ENCODE data around the gene ADRA1B.

ADRA1B gene

DNA sequence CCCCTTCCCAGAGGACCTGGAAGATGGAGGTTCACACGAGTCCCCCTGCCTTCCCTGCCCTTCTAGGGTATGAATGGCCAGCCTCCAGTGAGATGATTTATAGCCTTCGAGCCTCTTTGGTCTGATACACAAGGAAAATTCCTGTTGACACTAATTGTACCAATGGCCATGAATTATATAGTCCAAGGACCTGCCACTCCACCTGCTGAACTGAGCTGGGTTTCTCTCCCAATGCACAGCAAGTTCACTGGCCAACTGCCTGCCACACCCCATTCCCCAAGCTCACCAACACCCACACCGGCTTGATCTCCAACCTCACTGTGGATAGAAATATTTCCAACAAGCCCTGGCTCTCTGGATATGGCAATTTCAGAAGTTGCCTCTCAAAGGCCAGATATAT is 9.3 kb upstream of the ADRA1B start:
- TF ChIP-seq, protein P1, sequence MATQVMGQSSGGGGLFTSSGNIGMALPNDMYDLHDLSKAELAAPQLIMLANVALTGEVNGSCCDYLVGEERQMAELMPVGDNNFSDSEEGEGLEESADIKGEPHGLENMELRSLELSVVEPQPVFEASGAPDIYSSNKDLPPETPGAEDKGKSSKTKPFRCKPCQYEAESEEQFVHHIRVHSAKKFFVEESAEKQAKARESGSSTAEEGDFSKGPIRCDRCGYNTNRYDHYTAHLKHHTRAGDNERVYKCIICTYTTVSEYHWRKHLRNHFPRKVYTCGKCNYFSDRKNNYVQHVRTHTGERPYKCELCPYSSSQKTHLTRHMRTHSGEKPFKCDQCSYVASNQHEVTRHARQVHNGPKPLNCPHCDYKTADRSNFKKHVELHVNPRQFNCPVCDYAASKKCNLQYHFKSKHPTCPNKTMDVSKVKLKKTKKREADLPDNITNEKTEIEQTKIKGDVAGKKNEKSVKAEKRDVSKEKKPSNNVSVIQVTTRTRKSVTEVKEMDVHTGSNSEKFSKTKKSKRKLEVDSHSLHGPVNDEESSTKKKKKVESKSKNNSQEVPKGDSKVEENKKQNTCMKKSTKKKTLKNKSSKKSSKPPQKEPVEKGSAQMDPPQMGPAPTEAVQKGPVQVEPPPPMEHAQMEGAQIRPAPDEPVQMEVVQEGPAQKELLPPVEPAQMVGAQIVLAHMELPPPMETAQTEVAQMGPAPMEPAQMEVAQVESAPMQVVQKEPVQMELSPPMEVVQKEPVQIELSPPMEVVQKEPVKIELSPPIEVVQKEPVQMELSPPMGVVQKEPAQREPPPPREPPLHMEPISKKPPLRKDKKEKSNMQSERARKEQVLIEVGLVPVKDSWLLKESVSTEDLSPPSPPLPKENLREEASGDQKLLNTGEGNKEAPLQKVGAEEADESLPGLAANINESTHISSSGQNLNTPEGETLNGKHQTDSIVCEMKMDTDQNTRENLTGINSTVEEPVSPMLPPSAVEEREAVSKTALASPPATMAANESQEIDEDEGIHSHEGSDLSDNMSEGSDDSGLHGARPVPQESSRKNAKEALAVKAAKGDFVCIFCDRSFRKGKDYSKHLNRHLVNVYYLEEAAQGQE (IDR thresholded peaks at IDR 0.05; ENCODE audit: insufficient replicate concordance, low read depth): no peak
- no peak for TF ChIP-seq POLR2AphosphoS5 (IDR thresholded peaks at IDR 0.05; ENCODE audit: low read depth)
- Histone ChIP-seq H3K27me3 (ENCODE audit: insufficient read depth, poor library complexity, severe bottlenecking) (peaks cover 4% of the 10 kb centered on the region), H3K27ac (replicated peaks) (no peak overlapping the region), H3K4me3 (replicated peaks; ENCODE audit: insufficient read depth, low read length) (no peak overlapping the region)
- DNase-seq (ENCODE audit: low read depth in 1 of 2, low spot score in 1 of 2): no peak

DNA sequence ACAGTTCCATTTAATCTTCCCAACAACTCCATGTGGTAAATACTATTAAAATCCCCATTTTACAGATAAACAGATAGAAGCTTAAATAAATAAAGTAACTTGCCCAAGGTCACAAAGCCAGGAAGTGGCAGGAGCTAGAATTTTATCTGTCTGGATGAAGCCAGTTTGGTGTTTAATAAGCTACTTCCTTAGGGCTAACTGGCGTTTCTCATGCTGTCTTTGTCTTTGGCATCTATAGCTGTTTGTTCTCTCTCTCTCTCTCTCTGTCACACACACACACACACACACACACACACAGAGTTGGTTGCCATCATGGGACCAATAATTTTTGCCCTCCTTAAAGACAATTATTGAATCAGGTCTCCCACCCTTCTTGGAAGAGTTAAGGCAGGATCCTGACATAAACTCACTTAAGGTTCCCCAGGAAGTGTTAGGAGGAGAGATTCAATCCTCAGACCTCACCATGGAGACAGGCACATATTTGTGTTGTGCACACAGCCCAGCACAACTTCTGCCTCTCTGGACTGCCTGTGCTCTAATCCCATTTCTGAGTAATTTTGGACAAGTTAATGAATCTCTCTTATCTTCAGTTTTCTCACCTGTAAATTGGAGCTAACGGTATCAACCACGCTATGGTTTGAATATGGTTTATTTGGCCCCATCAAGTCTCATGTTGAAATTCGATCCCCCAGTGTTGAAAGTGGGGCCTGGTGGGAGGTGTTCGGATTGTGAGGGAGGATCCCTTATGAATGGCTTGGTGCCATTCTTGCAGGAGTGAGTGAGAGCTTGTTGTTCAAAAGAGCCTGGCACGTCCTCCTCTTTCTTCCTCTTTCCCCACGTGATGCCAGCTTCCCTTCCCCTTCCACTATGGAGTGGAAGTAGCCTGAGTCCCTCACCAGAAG is 8.3 kb upstream of the ADRA1B start:
- H3K27ac ChIP-seq (replicated peaks): no peak overlapping the region

DNA sequence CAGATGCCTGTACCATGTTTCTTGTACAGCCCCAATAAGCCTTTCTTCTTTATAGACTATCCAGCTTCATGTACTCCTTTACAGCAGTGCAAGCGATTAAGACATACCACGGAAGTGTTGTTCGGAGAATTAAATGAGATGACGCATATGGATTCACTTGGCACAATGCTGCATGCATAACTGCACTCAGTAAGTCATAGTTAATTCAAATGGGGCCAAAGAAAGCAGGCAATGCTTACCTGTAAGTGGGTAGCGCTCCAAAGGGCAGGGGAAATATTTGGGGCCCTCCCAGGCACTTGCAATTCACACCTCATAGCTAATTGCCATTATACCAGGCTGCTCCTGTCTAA is 7.7 kb upstream of the ADRA1B start:
- no peak for TF ChIP-seq SPI1 (IDR thresholded peaks at IDR 0.05; ENCODE audit: borderline replicate concordance, low read depth)
- TF ChIP-seq, protein P1 (IDR thresholded peaks at IDR 0.05; ENCODE audit: insufficient replicate concordance, low read depth): no peak
- no peak for TF ChIP-seq POLR2AphosphoS5 (IDR thresholded peaks at IDR 0.05; ENCODE audit: low read depth)
- no peak for TF ChIP-seq GABPA (IDR thresholded peaks at IDR 0.05; ENCODE audit: low read depth)
- TF ChIP-seq, protein P2, sequence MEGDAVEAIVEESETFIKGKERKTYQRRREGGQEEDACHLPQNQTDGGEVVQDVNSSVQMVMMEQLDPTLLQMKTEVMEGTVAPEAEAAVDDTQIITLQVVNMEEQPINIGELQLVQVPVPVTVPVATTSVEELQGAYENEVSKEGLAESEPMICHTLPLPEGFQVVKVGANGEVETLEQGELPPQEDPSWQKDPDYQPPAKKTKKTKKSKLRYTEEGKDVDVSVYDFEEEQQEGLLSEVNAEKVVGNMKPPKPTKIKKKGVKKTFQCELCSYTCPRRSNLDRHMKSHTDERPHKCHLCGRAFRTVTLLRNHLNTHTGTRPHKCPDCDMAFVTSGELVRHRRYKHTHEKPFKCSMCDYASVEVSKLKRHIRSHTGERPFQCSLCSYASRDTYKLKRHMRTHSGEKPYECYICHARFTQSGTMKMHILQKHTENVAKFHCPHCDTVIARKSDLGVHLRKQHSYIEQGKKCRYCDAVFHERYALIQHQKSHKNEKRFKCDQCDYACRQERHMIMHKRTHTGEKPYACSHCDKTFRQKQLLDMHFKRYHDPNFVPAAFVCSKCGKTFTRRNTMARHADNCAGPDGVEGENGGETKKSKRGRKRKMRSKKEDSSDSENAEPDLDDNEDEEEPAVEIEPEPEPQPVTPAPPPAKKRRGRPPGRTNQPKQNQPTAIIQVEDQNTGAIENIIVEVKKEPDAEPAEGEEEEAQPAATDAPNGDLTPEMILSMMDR (IDR thresholded peaks at IDR 0.05; ENCODE audit: insufficient read depth, low read length): no peak
- H3K27me3 ChIP-seq (ENCODE audit: insufficient read depth, poor library complexity, severe bottlenecking): peaks cover 2% of the 10 kb centered on the region
- DNase-seq (ENCODE audit: low read depth in 1 of 2, low spot score in 1 of 2): no peak
- no peak overlapping the region for H3K4me3 ChIP-seq (replicated peaks; ENCODE audit: insufficient read depth, low read length)
- H3K27ac ChIP-seq (replicated peaks): no peak overlapping the region

More for the DNA sequence above, 8.3 kb upstream of the ADRA1B start:
- TF ChIP-seq POLR2AphosphoS5 (IDR thresholded peaks at IDR 0.05; ENCODE audit: low read depth) (no peak), GABPA (IDR thresholded peaks at IDR 0.05; ENCODE audit: low read depth) (no peak), SPI1 (IDR thresholded peaks at IDR 0.05; ENCODE audit: borderline replicate concordance, low read depth) (no peak)
- TF ChIP-seq, protein P1 (IDR thresholded peaks at IDR 0.05; ENCODE audit: insufficient replicate concordance, low read depth): no peak
- TF ChIP-seq, protein P2 (IDR thresholded peaks at IDR 0.05; ENCODE audit: insufficient read depth, low read length): no peak
- Histone ChIP-seq H3K27me3 (ENCODE audit: insufficient read depth, poor library complexity, severe bottlenecking) (peaks cover 2% of the 10 kb centered on the region), H3K4me3 (replicated peaks; ENCODE audit: insufficient read depth, low read length) (no peak overlapping the region)
- DNase-seq (ENCODE audit: low read depth in 1 of 2, low spot score in 1 of 2): no peak

Data from HL-60 (cell line).